Fibroblast of lung (primary cell): ENCODE data around the gene GAB1. TPM values are rescaled to one million over a fixed set of nuclear protein-coding genes. Genes with fewer than 3 reads are reported as not detected.

ENCODE experiments used
- DNase-seq, 2 donors: peaks; one replicate each; pipeline versions ENCODE4 v3.0.0 to v3.0.0-alpha.2; 2010; ENCODE audit warnings: low read depth in 2 of 2
- H2AFZ ChIP-seq: 2 replicates; pipeline ENCODE4 v1.5.1; 2012; ENCODE audit warnings: low read length, control low read depth, inconsistent platforms
- H3K27ac ChIP-seq: 2 replicates; pipeline ENCODE4 v1.5.1; 2011; ENCODE audit warnings: low read length, control low read depth; ENCODE audit not compliant: insufficient read depth
- H3K27me3 ChIP-seq: 2 replicates; pipeline ENCODE4 v1.5.1; 2011; ENCODE audit warnings: mild to moderate bottlenecking, low read length; ENCODE audit not compliant: control insufficient read depth, insufficient read depth
- H3K36me3 ChIP-seq: 2 replicates; pipeline ENCODE4 v1.5.1; 2011; ENCODE audit warnings: low read length; ENCODE audit not compliant: control insufficient read depth, insufficient read depth
- H3K4me1 ChIP-seq: 2 replicates; pipeline ENCODE4 v1.5.1; 2011; ENCODE audit warnings: low read length; ENCODE audit not compliant: control insufficient read depth, insufficient read depth; ENCODE audit errors: extremely low read depth
- H3K4me2 ChIP-seq: 2 replicates; pipeline ENCODE4 v1.5.1; 2011; ENCODE audit warnings: low read length, control low read depth; ENCODE audit not compliant: insufficient read depth; ENCODE audit errors: extremely low read depth
- H3K4me3 ChIP-seq, 4 experiments: fragments of 200-600 bp in 1 of 4; sonication (generic) in 1 of 4; replicated peaks in 1 of 4; 2 replicates each; pipeline ENCODE4 v1.5.1; 2011 to 2016; ENCODE audit warnings: low read length in 4 of 4, low read depth in 3 of 4, mild to moderate bottlenecking in 3 of 4, control low read depth in 2 of 4, inconsistent platforms in 1 of 4, mixed read lengths in 1 of 4; ENCODE audit not compliant: insufficient read depth in 1 of 4; ENCODE audit errors: control extremely low read depth in 1 of 4
- H3K79me2 ChIP-seq: 2 replicates; pipeline ENCODE4 v1.5.1; 2012; ENCODE audit warnings: mild to moderate bottlenecking, low read length, inconsistent platforms; ENCODE audit not compliant: control insufficient read depth, insufficient read depth
- H3K9ac ChIP-seq: 2 replicates; pipeline ENCODE4 v1.5.1; 2011; ENCODE audit warnings: mild to moderate bottlenecking, low read length, control low read depth; ENCODE audit not compliant: insufficient read depth
- H3K9me3 ChIP-seq: 2 replicates; pipeline ENCODE4 v1.5.1; 2012; ENCODE audit warnings: low read depth, low read length; ENCODE audit not compliant: control insufficient read depth, insufficient read depth
- H4K20me1 ChIP-seq: 2 replicates; pipeline ENCODE4 v1.5.1; 2011; ENCODE audit warnings: low read length; ENCODE audit not compliant: control insufficient read depth, insufficient read depth; ENCODE audit errors: extremely low read depth
- EZH2 ChIP-seq: IDR thresholded peaks from 2 replicates; pipeline ENCODE4 v1.5.1; 2012; ENCODE audit warnings: low read length, control low read depth, mild to moderate bottlenecking; ENCODE audit errors: missing control alignments
- polyA plus RNA-seq, 2 donors: library from polyadenylated mRNA; depleted of rRNA in 1 of 2; stranded (reverse) in 1 of 2; unstranded in 1 of 2; fragments of >200 nt; gene quantifications; 2 replicates each; pipeline ENCODE4 v1.2.1, GENCODE V29; 2011 to 2012; ENCODE audit warnings: missing spikeins in 1 of 2
- total RNA-seq: library from RNA; depleted of rRNA; stranded (reverse); fragments of >200 nt; gene quantifications from 2 replicates; pipeline ENCODE4 v1.2.1, GENCODE V29; 2014
- TF ChIP-seq, protein P1 (sequence below), 2 donors: IDR thresholded peaks in 1 of 2; conservative IDR thresholded peaks in 1 of 2; 1 replicate in 1 of 2; 2 replicates in 1 of 2; pipeline ENCODE4 v1.5.1; 2011 to 2012; ENCODE audit warnings: low read length in 2 of 2, control low read depth in 1 of 2, inconsistent platforms in 1 of 2, low read depth in 1 of 2, mild to moderate bottlenecking in 1 of 2

Gene GAB1
- total and polyA plus RNA-seq, 2 donors (not counting 1 experiment from before 2014, with no cell fraction given) = 10.6 to 18.0 TPM

DNA sequence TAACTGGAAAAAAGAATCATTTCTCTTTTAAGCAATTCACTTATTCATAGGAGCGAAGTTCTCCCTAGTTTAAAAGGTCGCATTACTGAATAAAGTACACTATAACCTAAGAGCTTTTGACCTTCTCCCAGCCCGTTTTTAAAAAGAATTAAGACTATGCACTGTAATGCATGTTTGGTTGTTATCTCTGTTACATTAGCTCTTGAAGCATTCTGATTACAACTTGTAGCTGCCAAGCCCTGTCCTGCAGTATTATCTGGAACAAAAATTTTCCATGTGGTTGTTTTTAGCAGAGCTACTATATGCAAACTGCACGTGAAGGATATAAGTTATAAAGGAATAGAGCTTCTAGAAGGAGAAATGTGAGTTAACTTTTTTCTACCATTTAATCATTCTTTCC, 8.1 kb downstream of the GAB1 start:
- no peaks in the 10 kb centered on the region for H3K9me3 ChIP-seq
- no peaks in the 10 kb centered on the region for H3K4me1 ChIP-seq
- TF ChIP-seq, protein P1, sequence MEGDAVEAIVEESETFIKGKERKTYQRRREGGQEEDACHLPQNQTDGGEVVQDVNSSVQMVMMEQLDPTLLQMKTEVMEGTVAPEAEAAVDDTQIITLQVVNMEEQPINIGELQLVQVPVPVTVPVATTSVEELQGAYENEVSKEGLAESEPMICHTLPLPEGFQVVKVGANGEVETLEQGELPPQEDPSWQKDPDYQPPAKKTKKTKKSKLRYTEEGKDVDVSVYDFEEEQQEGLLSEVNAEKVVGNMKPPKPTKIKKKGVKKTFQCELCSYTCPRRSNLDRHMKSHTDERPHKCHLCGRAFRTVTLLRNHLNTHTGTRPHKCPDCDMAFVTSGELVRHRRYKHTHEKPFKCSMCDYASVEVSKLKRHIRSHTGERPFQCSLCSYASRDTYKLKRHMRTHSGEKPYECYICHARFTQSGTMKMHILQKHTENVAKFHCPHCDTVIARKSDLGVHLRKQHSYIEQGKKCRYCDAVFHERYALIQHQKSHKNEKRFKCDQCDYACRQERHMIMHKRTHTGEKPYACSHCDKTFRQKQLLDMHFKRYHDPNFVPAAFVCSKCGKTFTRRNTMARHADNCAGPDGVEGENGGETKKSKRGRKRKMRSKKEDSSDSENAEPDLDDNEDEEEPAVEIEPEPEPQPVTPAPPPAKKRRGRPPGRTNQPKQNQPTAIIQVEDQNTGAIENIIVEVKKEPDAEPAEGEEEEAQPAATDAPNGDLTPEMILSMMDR (conservative IDR thresholded peaks at IDR 0.05 in 1 of 2, IDR thresholded peaks at IDR 0.05 in 1 of 2; ENCODE audit: low read depth in 1 of 2, low read length in 2 of 2) = no peak
- TF ChIP-seq EZH2 = no peak
- peaks cover 28% of the 10 kb centered on the region for H3K79me2 ChIP-seq
- no peaks in the 10 kb centered on the region for H3K27me3 ChIP-seq
- H2AFZ ChIP-seq = no peak overlapping the region
- no peak overlapping the region for H3K9ac ChIP-seq
- no peak overlapping the region for H3K4me3 ChIP-seq
- no peak overlapping the region for H3K27ac ChIP-seq
- no peaks in the 10 kb centered on the region for H4K20me1 ChIP-seq
- H3K4me2 ChIP-seq = peak overlapping the region; percentile 78
- peak; percentile 33 to 40 for DNase-seq
- H3K36me3 ChIP-seq = no peaks in the 10 kb centered on the region

DNA sequence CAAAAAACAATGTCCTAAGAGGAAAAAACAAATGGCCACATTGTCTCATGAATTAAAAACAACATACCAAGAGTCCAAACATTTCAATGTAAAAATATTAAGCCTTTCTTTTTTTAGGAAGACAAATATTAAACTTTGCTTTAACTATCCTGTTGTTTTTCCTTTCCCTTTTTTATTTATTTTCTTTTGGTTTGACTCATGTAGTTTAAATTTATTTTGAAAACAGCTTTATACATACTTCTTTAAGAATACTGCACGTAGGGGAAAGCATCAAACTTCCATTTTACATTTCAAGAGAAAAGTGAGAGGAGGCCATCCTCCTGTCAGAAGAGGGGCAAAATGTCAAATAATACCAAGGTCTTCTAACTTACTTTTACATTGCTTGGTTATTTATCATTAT, 8.7 kb downstream of the GAB1 start:
- no peak for TF ChIP-seq EZH2
- Histone ChIP-seq H3K4me2 (no peak overlapping the region), H3K27ac (no peak overlapping the region), H3K9ac (no peak overlapping the region), H3K4me3 (no peak overlapping the region), H3K36me3 (no peaks in the 10 kb centered on the region), H2AFZ (no peak overlapping the region), H3K4me1 (no peaks in the 10 kb centered on the region), H3K27me3 (no peaks in the 10 kb centered on the region), H3K79me2 (peaks cover 26% of the 10 kb centered on the region), H3K9me3 (no peaks in the 10 kb centered on the region), H4K20me1 (no peaks in the 10 kb centered on the region)
- no peak for DNase-seq

DNA sequence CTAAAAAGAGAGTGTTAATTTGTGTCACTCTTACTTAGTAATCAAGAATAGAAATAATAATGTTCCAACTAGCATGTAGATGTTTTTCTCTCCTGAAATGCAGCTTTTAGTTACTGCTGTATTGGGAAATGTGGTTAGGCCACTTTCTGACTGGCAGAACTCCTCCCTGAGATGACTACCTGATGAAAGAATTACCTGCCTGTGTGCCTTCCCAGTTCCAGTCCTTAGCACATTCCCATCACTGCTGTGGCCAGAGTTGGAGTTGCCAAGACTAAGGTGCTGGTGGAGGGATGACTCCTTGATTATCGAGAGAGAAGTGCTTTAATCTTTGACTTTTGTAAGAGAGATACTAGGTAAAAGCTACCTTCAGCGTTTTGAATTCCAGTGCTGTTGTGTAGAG, 9.5 kb downstream of the GAB1 start:
- no peak overlapping the region for H3K9ac ChIP-seq

More for the DNA sequence above, 9.5 kb downstream of the GAB1 start:
- no peak for TF ChIP-seq EZH2
- TF ChIP-seq, protein P1 (conservative IDR thresholded peaks at IDR 0.05 in 1 of 2, IDR thresholded peaks at IDR 0.05 in 1 of 2; ENCODE audit: low read depth in 1 of 2, low read length in 2 of 2) = no peak
- Histone ChIP-seq H2AFZ (no peak overlapping the region), H3K27me3 (no peaks in the 10 kb centered on the region), H3K79me2 (peaks cover 27% of the 10 kb centered on the region), H3K4me2 (no peak overlapping the region), H3K4me1 (no peaks in the 10 kb centered on the region), H3K9me3 (no peaks in the 10 kb centered on the region), H3K27ac (no peak overlapping the region), H3K36me3 (no peaks in the 10 kb centered on the region), H3K4me3 (no peak overlapping the region), H4K20me1 (no peaks in the 10 kb centered on the region)
- DNase-seq = no peak
